Measurements from ENCODE around the gene RPP40.

RPP40 gene

GRCh38 chr6:4969609-4970285 lies 34.1 kb downstream of the RPP40 start:
- no peak for DNase-seq (ENCODE audit: low read depth)

- DNase-seq (ENCODE audit: low read depth), result no peak
These were observed 36.4 kb downstream of the RPP40 start for GRCh38 chr6:4967301-4968030.

- DNase-seq (ENCODE audit: low read depth), result no peak
These were observed 38.1 kb downstream of the RPP40 start for GRCh38 chr6:4965562-4966389.

- DNase-seq (ENCODE audit: low read depth), result no peak
These were observed 38.9 kb downstream of the RPP40 start for GRCh38 chr6:4964675-4965561.

- no peak for DNase-seq (ENCODE audit: low read depth)
These were observed 40.9 kb downstream of the RPP40 start for GRCh38 chr6:4962905-4963304.

- no peak for DNase-seq (ENCODE audit: low read depth)
These were observed 42.3 kb downstream of the RPP40 start for GRCh38 chr6:4961322-4962168.

GRCh38 chr6:4958624-4959023 lies 45.2 kb downstream of the RPP40 start:
- no peak for DNase-seq (ENCODE audit: low read depth)

- DNase-seq (ENCODE audit: low read depth), result no peak
These were observed 46.2 kb downstream of the RPP40 start for GRCh38 chr6:4957521-4958231.

GRCh38 chr6:4956625-4957024 lies 47.2 kb downstream of the RPP40 start:
- DNase-seq (ENCODE audit: low read depth), result no peak

GRCh38 chr6:4953440-4953839 lies 50.4 kb downstream of the RPP40 start:
- DNase-seq (ENCODE audit: low read depth), result no peak

- no peak for DNase-seq (ENCODE audit: low read depth)
These were observed 52.9 kb downstream of the RPP40 start for GRCh38 chr6:4950836-4951533.

- no peak for DNase-seq (ENCODE audit: low read depth)
These were observed 53.8 kb downstream of the RPP40 start for GRCh38 chr6:4950076-4950475.

- DNase-seq (ENCODE audit: low read depth), result no peak
These were observed 54.9 kb downstream of the RPP40 start for GRCh38 chr6:4948781-4949450.

- no peak for DNase-seq (ENCODE audit: low read depth)
These were observed 56.1 kb downstream of the RPP40 start for GRCh38 chr6:4947716-4948115.

- DNase-seq (ENCODE audit: low read depth), result no peak
These were observed 57.3 kb downstream of the RPP40 start for GRCh38 chr6:4946521-4946920.
